GM12892 (cell line): ENCODE measurements around the gene RGS10.

Source experiments
- POLR2A ChIP-seq: IDR thresholded peaks from 2 replicates; pipeline ENCODE4 v1.6.1; 2011; ENCODE audit warnings: low read depth, low read length, control low read depth
- POLR2AphosphoS5 ChIP-seq: IDR thresholded peaks from 2 replicates; pipeline ENCODE4 v1.6.1; 2011; ENCODE audit warnings: low read depth, low read length, control low read depth
- TAF1 ChIP-seq: IDR thresholded peaks from 2 replicates; pipeline ENCODE4 v1.6.1; 2011; ENCODE audit warnings: low read depth, mild to moderate bottlenecking, control low read depth, low read length, borderline replicate concordance

DNA sequence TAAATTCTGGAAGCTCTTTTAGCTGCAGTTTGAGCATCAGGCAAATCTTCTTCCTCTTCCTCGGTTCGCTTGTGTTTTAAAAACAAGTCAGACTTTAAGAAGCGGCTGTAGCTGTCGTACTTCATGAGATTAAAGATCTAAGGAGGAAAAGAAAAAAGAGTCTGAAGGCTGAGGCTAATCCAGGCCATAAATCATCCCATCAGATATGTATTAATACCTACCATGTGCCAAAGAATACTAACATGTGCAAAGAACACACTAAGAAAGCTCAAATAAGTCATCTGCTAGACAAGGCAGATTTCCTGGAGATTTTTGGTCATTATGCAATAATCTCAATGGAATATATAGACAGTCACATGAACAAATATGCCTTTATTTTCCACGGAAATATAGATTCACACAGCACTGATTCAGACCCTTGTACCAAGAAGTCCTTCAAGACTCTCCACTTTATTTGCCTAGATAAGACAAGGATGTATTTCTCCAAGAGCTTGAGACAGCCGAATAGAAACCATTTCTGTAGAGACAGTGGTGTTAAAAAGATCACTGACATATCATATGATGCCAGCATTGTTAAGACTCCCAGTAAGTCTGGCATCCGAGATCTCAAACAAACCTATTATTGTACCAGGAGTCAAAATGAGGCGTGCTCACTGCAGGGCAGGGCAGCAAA is 42.3 kb downstream of the RGS10 start:
- TF ChIP-seq POLR2A, result no peak
- no peak for TF ChIP-seq POLR2AphosphoS5
- TF ChIP-seq TAF1, result no peak
